ENCODE measurements around the gene TRABD.

DNA sequence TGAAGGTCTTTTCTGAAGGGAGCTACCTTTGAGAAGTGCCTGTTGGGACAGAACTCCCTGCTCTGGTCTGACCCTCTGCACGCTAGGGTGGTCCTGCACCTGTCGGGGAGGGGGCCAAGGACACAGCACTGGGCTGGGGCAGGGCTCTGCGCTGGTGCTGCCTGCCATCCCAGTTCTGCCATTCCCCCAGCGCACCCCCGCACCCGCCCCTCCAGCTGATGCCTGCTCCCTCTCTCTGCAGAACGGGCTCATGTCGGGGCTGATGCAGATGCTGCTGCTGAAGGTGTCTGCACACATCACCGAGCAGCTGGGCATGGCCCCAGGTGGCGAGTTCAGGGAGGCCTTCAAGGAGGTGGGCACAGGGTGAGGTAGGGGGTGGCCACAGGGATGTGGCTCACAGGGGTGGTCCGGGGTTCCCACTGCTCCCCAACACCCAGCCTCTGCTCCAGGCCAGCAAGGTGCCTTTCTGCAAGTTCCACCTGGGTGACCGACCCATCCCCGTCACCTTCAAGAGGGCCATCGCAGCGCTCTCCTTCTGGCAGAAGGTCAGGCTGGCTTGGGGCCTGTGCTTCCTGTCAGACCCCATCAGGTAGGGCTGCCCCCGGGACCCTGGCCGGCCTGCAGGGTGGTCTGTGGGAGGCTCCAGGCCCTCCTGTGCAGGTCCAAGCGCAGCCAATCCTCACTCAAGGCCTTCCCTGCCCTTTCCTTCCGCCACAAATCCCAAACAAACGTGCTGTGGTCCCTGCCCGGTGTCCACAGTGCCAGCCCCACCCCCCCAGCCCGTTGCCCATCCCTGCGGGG is 11.5 kb downstream of the TRABD start:
- no peak for TF ChIP-seq HDGF (IDR thresholded peaks at IDR 0.05; ENCODE audit: borderline replicate concordance)
- TF ChIP-seq FOXK2 (IDR thresholded peaks at IDR 0.05) = no peak
- no peak for TF ChIP-seq ELF4 (IDR thresholded peaks at IDR 0.05)
- TF ChIP-seq SP1 (IDR thresholded peaks at IDR 0.05) = no peak
- no peak for TF ChIP-seq FOXM1 (IDR thresholded peaks at IDR 0.05; ENCODE audit: borderline replicate concordance)
